HepG2 (cell line): Measurements from ENCODE around the gene CKLF. TPM values are rescaled to one million over a fixed set of nuclear protein-coding genes. Genes with fewer than 3 reads are reported as not detected.

Experiments used
- ARNT ChIP-seq: fragments of 450-650 bp; IDR thresholded peaks from 2 replicates; pipeline ENCODE4 v1.6.1; 2017
- CREB3 ChIP-seq: sonication (generic); formaldehyde crosslinking; IDR thresholded peaks from 2 replicates; pipeline ENCODE4 v1.5.0; 2020; ENCODE audit warnings: missing genetic modification reagents
- CREBL2 ChIP-seq: sonication (generic); formaldehyde crosslinking; IDR thresholded peaks from 2 replicates; pipeline ENCODE4 v1.8.1; 2023; ENCODE audit warnings: missing genetic modification reagents, mild to moderate bottlenecking, borderline replicate concordance
- HMG20B ChIP-seq: conservative IDR thresholded peaks from 2 replicates; pipeline ENCODE4 v1.6.1; 2016; ENCODE audit warnings: missing genetic modification reagents, missing compliant biosample characterization
- HMGA1 ChIP-seq: sonication (generic); formaldehyde crosslinking; conservative IDR thresholded peaks from 2 replicates; pipeline ENCODE4 v1.4.0; 2020; ENCODE audit warnings: missing genetic modification reagents
- NR1H2 ChIP-seq: sonication (generic); formaldehyde crosslinking; IDR thresholded peaks from 2 replicates; pipeline ENCODE4 v1.8.1; 2022; ENCODE audit warnings: low read depth, missing genetic modification reagents, borderline replicate concordance
- RXRA ChIP-seq: sonication (generic); formaldehyde crosslinking; IDR thresholded peaks from 2 replicates; pipeline ENCODE4 v1.5.1; 2020; ENCODE audit warnings: missing genetic modification reagents
- SMAD1 ChIP-seq: sonication (generic); formaldehyde crosslinking; IDR thresholded peaks from 2 replicates; pipeline ENCODE4 v1.4.0; 2020; ENCODE audit warnings: missing genetic modification reagents, low read depth, mild to moderate bottlenecking, borderline replicate concordance
- SOX6 ChIP-seq, 2 experiments: fragments of 450-650 bp in 1 of 2; sonication (generic) in 1 of 2; formaldehyde crosslinking in 1 of 2; IDR thresholded peaks; 2 replicates each; pipeline versions ENCODE4 v1.4.0 to v1.6.1; 2017 to 2020; ENCODE audit warnings: antibody characterized with exemption in 1 of 2, mild to moderate bottlenecking in 1 of 2, missing genetic modification reagents in 1 of 2
- SP140L ChIP-seq: sonication (generic); formaldehyde crosslinking; IDR thresholded peaks from 2 replicates; pipeline ENCODE4 v1.4.0; 2020; ENCODE audit warnings: missing genetic modification reagents, borderline replicate concordance
- SRSF1 ChIP-seq: fragments of 200-400 bp; formaldehyde crosslinking; optimal IDR thresholded peaks from 2 replicates; pipeline ENCODE3; 2017; ENCODE audit warnings: mild to moderate bottlenecking, low read depth, low read length, moderate library complexity
- TEAD3 ChIP-seq: optimal IDR thresholded peaks from 2 replicates; pipeline ENCODE3; 2016; ENCODE audit warnings: borderline replicate concordance
- ZBTB34 ChIP-seq: sonication (generic); formaldehyde crosslinking; IDR thresholded peaks from 2 replicates; pipeline ENCODE4 v1.8.0; 2022; ENCODE audit warnings: mild to moderate bottlenecking, missing genetic modification reagents
- ZFP41 ChIP-seq: sonication (generic); formaldehyde crosslinking; IDR thresholded peaks from 2 replicates; pipeline ENCODE4 v1.4.0; 2020; ENCODE audit warnings: mild to moderate bottlenecking, missing genetic modification reagents, borderline replicate concordance
- ZMAT5 ChIP-seq: sonication (generic); formaldehyde crosslinking; IDR thresholded peaks from 2 replicates; pipeline ENCODE4 v1.5.0; 2020; ENCODE audit warnings: mild to moderate bottlenecking, low read depth, missing genetic modification reagents, borderline replicate concordance
- ZNF138 ChIP-seq: sonication (generic); formaldehyde crosslinking; IDR thresholded peaks from 2 replicates; pipeline ENCODE4 v1.5.0; 2020; ENCODE audit warnings: mild to moderate bottlenecking, low read depth, missing genetic modification reagents
- ZNF451 ChIP-seq: sonication (generic); formaldehyde crosslinking; IDR thresholded peaks from 2 replicates; pipeline ENCODE4 v1.5.0; 2020; ENCODE audit warnings: mild to moderate bottlenecking, missing genetic modification reagents
- ZNF563 ChIP-seq: sonication (generic); formaldehyde crosslinking; IDR thresholded peaks from 2 replicates; pipeline ENCODE4 v1.8.0; 2022; ENCODE audit warnings: mild to moderate bottlenecking, moderate library complexity, missing genetic modification reagents
- ZNF768 ChIP-seq: sonication (generic); formaldehyde crosslinking; IDR thresholded peaks from 2 replicates; pipeline ENCODE4 v1.4.0; 2020; ENCODE audit warnings: missing genetic modification reagents
- ZNF839 ChIP-seq: sonication (generic); formaldehyde crosslinking; IDR thresholded peaks from 2 replicates; pipeline ENCODE4 v1.4.0; 2020; ENCODE audit warnings: missing genetic modification reagents, mild to moderate bottlenecking, borderline replicate concordance
- ZSCAN20 ChIP-seq: sonication (generic); formaldehyde crosslinking; IDR thresholded peaks from 2 replicates; pipeline ENCODE4 v1.4.0; 2020; ENCODE audit warnings: missing genetic modification reagents, mild to moderate bottlenecking, borderline replicate concordance
- ZXDC ChIP-seq: sonication (generic); formaldehyde crosslinking; IDR thresholded peaks from 2 replicates; pipeline ENCODE4 v1.5.0; 2020; ENCODE audit warnings: mild to moderate bottlenecking, missing genetic modification reagents
- polyA plus RNA-seq, 8 experiments: library from polyadenylated mRNA; depleted of rRNA in 3 of 8; stranded (reverse) in 7 of 8; unstranded in 1 of 8; fragments of >200 nt; fragmentation: Illumina TruSeq in 4 of 8; extraction: Trizol in 4 of 8; gene quantifications; 2 replicates each; pipeline versions ENCODE4 v1.2.1 to v1.2.3, GENCODE V29; 2011 to 2016; ENCODE audit warnings: low read depth in 4 of 8, missing spikeins in 1 of 8, mixed read lengths in 1 of 8; ENCODE audit not compliant: insufficient read depth in 1 of 8
- total RNA-seq, 5 experiments: library from RNA; depleted of rRNA; stranded (reverse); fragments of >200 nt; fragmentation: Illumina TruSeq; extraction: Trizol; gene quantifications; 2 replicates each; pipeline ENCODE4 v1.2.3, GENCODE V29; 2016; ENCODE audit warnings: low read depth in 1 of 5

The CKLF gene
- total and polyA plus RNA-seq, 2 of the 13 experiments (the other 11 are each of a cell fraction or from before 2014, with no cell fraction given) = 120 to 167 TPM

GRCh38 chr16:66515596-66516508 lies 36.5 kb upstream of the CKLF start (continued):
- TF ChIP-seq CREBL2 (no peak), SRSF1 (no peak), TEAD3 (peak; percentile 14), ARNT (no peak), RXRA (CRISPR knock-in tag) (no peak), ZNF839 (no peak), ZXDC (CRISPR knock-in tag) (no peak), SOX6 (IDR thresholded peaks at IDR 0.05) (no peak), SOX6 (CRISPR knock-in tag; IDR thresholded peaks at IDR 0.05) (no peak), ZNF451 (CRISPR knock-in tag) (no peak), HMGA1 (no peak), ZNF563 (CRISPR knock-in tag) (no peak), CREB3 (CRISPR knock-in tag) (no peak), HMG20B (CRISPR knock-in tag) (0 out of 2 replicates have a peak, but pooled peaks have one; percentile 45), ZMAT5 (CRISPR knock-in tag) (no peak), SMAD1 (CRISPR knock-in tag) (0 out of 2 replicates have a peak, but pooled peaks have one; percentile 57), NR1H2 (CRISPR knock-in tag) (no peak), ZSCAN20 (CRISPR knock-in tag) (no peak), ZBTB34 (no peak), ZNF138 (CRISPR knock-in tag) (no peak), ZNF768 (CRISPR knock-in tag) (peak; percentile 85; the same call in 1 of the 2 replicates), ZFP41 (CRISPR knock-in tag) (no peak), SP140L (CRISPR knock-in tag) (no peak)
